ENCODE results near the gene DUS1L. TPM values are rescaled to one million over a fixed set of nuclear protein-coding genes. Genes with fewer than 3 reads are reported as not detected.

Gene DUS1L
- total RNA-seq: 74.6 and 105 TPM in 2 replicates

DNA sequence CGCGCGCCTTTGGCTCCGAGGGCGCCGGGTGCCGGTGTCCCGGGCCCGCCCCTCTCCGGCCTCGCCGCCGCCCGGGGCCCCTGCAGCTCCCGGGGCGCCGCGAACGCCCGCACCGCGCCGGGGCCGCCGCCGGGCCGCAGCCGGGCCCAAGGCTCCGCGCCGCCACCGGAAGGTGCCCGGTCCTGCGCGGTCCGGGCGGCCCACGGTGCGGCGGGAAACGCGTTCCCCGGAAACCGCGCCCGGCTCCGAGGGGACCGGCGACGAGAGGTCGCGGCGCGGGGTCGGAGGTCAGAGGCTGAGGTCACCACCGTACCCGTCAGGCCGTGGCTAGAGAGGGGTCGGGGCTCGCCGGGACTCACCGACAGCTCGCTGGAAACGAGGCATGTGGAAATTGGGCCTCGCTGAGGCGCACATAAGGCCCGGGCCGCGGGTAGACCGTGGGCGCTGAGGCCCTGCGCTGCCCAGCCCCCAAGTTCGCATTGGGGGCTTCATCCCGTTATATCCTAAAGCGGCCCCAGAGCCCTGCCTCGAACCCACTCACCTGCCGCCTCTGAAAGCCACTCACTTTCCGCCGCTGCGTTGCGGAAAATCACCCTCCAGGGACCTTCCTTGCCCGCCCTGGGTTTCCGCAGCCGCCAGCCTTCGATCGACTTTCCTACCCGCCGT is at the start of gene DUS1L:
DUS1L (minus strand) TSS at position 167 of the 666 bp plus-strand sequence. CDS start 745 bp downstream, outside the sequence.

DNA sequence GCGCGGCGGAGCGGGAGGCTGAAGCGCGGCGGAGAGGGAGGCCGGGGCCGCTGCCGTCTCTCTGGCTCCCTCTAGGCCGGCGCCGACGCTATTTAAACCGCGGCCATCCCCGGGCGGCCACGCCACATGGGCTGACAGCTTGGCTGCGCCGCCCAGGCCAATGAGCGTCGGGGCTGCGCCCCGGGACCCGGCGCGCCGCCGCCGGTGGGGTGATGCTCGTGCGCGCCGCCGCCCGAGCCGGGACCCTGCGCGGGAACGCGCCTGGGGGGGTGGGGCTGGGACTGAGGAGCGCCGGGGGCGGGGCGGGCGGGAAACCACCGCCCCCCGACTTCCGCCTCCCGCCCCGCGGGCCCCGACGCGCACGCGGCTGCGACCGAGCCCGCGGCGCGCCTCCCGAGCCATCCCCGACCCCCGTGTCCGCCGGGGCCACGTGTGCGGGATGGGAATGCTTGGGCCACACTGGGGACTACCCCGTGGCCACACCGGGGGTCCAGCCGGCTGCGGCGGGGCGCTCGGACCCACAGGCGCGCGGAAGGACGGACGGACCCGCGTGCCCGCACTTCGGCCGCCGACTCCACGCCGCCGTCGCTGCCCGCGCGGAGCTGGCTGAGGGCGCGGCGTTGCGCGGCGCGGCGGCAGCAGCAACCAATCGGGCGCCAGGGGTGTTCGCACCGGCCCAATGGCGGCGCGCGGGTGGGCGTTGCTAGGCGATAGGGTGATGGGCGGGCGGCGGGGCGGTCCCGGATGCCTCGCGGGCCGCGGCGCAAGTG is 32.8 kb upstream of the DUS1L start, which contains the start of gene FASN:
FASN (minus strand) TSS at position 68 of the 770 bp plus-strand sequence. CDS start 1,791 bp downstream, outside the sequence.

DNA sequence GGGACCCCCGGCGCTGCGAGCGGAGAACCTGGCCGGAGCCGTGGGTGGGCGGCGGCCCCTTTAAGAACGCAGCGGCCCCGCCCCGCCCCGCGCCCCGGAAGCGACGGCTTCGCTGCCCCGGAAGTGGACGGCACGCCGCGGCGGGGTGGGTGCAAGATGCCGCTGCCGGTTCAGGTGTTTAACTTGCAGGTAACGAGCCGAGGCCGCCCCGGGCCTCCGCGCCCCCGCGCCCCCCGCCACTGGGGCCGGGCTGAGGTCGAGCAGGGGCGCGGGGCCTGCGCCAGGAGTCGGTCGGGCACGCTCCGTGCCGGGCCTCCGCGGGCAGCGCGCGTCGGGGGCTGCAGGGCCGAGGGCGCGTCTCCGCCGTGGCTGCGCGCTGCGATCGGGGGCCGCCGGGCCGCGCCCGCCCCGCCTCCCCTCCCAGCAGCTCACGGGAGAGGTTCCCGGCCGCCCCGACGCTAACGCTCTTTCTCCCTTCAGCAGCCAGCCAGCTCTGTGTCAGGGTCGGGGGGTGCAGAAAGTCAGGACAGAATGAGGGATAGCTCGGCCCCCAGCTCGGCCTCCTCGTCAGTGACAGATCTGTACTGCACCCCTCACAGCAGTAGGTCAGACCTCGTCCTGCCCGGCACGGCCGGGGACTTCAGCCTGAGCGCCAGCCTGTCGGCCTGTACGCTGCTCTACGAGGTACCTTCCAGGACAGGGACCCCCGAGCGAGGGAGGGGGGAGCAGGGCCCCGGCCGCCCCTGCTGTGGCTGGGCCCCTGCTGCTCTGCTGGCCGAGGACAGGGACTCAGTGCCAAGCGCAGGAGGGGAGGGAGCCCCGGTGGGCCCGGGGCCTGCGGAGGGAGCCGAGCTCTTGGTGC is 13.6 kb downstream of the DUS1L start, which contains the start of the genes GPS1 and RFNG:
GPS1 (plus strand) TSS at position 123 of the 862 bp plus-strand sequence; CDS start at position 157, 34 bp downstream.
RFNG (minus strand) TSS at position 36 of the 862 bp plus-strand sequence. CDS start 45 bp downstream, outside the sequence.

DNA sequence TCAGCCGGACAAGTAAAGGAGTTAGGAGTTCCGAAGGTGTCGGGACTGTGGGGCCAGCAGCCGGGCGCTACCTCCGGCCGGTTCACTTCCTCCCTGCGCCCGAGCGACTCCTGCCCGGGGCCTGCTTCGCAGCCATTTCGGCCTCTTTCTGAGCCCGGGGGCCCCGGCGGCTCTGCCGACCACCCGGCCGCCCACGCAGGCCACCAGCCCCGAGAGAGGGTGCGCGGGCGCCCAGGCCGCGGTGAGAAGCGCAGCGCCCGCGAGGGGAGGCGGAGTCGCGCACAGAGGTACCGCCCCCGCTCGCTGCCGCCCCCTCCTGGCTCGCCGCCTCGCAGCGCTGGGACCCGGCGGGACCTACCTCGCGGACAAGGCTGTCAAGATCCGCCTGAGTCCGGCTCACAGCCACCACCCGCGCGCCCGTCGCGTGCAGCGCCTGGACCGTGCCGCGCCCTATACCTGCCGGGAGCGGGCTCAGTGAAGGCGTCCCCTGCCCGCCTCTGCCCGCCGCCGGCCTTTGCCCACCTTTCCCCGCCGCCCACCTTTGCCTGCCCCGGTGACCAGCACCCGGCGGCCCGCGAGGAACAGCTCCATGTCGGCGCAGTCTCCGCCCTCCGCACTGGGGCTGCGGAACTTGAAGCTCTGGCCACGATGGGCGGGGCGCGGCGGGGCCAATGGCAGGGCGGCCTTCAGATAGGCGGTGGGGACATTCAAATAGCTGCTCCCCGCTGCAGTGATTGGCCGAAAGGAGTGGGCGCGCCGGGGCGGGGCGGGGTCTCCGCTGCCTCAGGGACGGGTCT is 28.3 kb downstream of the DUS1L start, which contains the start of gene DCXR:
DCXR (minus strand) TSS at position 606 of the 797 bp plus-strand sequence; CDS start at position 591, 15 bp downstream.

DNA sequence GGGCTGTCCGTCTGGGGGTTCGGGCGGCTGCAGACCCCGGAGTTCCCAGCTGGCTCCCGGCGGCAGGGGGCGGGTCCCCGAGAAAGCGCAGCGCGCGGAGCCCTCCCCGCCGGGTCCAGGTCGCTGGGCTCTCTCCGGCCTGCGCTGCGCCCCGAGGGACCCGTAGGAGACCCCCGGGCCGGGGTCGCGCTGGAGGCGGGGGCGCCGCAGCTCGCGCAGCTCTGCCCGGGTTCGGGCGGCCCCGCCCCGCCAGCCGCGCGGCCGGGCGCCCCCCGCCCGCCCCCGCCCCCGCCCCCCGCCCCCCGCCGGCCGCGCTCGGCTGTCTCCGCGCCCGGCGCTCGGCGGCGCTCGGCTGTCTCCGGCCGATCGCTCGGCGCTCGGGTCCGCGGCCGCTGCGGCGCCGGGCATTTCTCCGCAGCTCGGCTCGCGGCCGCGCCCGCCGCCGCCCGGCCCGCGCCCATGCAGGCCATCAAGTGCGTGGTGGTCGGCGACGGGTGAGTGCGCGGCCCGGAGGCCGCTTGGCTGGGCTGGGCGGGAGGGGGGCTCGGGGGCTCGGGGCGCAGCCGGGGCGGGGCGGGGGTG is 34.2 kb downstream of the DUS1L start, which contains the start of gene RAC3:
RAC3 (plus strand) TSS at position 376 of the 582 bp plus-strand sequence; CDS start at position 460, 84 bp downstream.

DNA sequence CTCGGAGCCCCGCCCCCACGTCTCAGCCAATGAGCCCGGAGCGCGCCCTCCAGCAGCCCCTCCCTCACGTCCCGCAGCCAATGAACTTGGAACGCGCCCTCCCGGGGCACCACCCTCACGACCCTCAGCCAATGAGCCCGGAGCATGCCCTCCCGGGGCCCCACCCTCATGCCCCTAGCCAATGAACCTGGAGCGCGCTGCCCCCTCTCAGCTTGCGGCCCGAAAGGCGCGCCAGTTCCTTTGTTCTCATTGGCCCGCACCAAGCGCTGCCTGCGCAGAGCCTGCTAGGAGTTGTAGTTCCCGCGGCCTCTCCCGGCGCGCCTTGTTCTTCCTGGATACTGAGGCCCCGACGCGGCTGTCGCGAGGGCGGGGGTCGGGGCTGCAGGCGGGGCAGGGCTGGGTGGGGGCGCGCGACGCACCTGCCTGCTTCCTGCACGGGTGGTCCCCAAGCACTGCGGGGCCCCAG is 42.6 kb downstream of the DUS1L start, which contains the start of gene LRRC45:
LRRC45 (plus strand) TSS at position 325 of the 466 bp plus-strand sequence. CDS start 339 bp downstream, outside the sequence.

DNA sequence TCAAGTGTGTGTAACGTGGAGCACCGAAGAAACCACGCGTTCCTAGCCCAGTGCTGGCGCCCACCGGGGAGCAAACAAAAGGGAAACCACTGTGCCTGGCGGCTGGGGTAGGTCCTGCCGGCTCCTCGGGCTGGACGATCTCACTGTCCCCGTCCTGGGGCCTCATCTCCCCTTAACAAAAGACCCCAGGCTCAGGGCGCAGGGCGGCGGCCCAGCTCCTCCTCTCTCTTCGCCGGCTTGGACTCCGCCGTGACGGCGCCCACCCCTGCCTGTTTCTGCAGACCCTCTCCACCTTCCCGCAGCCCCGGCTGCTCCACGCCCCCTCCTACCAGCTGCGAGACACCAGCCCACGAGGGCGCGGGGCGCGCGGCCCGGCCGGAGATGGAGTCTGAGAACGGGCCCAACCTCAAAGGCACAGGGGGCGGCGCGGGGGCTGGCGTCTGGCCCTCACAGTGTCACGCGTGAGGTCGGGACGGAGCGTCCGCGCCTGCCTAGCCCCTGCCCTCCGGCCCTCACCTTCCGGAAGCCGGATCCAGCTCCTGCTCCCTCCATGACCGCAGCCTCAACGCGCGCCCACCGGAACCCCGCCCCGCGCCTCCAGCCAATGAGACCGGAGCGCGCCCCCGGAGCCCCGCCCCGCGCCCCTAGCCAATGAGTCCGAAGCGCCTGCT is 43.2 kb downstream of the DUS1L start, which contains the start of gene CENPX:
CENPX (minus strand) TSS at position 569 of the 671 bp plus-strand sequence; CDS start at position 552, 17 bp downstream.

Other genes starting within 250 kb of the DUS1L start
- 82.0 and 100 TPM in 2 replicates for gene MCRIP1, start 232.5 kb downstream of the DUS1L start, total RNA-seq
- gene PPP1R27, start 230.8 kb downstream of the DUS1L start, total RNA-seq: not detected in 2 replicates
- gene P4HB, start 205.3 kb downstream of the DUS1L start, total RNA-seq: 1,222 and 4,245 TPM in 2 replicates
- gene ARHGDIA, start 194.5 kb downstream of the DUS1L start, total RNA-seq: 139 and 275 TPM in 2 replicates
- gene ALYREF, start 174.2 kb downstream of the DUS1L start, total RNA-seq: 94.3 and 166 TPM in 2 replicates
- 102 and 118 TPM in 2 replicates for gene ANAPC11, start 174.1 kb downstream of the DUS1L start, total RNA-seq
- gene NPB, start 163.6 kb downstream of the DUS1L start, total RNA-seq: under 0.01 and 0.66 TPM in 2 replicates
- 48.7 and 78.1 TPM in 2 replicates for gene PCYT2, start 154.4 kb downstream of the DUS1L start, total RNA-seq
- 23.9 and 26.7 TPM in 2 replicates for gene SIRT7, start 147.6 kb downstream of the DUS1L start, total RNA-seq
- 31.6 and 48.1 TPM in 2 replicates for gene MAFG, start 138.1 kb downstream of the DUS1L start, total RNA-seq
- 99.9 and 225 TPM in 2 replicates for gene PYCR1, start 128.5 kb downstream of the DUS1L start, total RNA-seq
- not detected in 2 replicates for gene MYADML2, start 118.6 kb downstream of the DUS1L start, total RNA-seq
- 0.29 and 0.66 TPM in 2 replicates for gene NOTUM, start 104.6 kb downstream of the DUS1L start, total RNA-seq
- gene ASPSCR1, start 88.2 kb downstream of the DUS1L start, total RNA-seq: 31.4 and 38.1 TPM in 2 replicates
- gene CENPX, start 42.9 kb downstream of the DUS1L start, total RNA-seq: 22.5 and 48.7 TPM in 2 replicates
- gene LRRC45, start 42.5 kb downstream of the DUS1L start, total RNA-seq: 14.9 and 30.1 TPM in 2 replicates
- 7.9 and 9.2 TPM in 2 replicates for gene RAC3, start 34.1 kb downstream of the DUS1L start, total RNA-seq
- 32.2 and 43.5 TPM in 2 replicates for gene DCXR, start 28.1 kb downstream of the DUS1L start, total RNA-seq
- 44.1 and 76.8 TPM in 2 replicates for gene RFNG, start 14.0 kb downstream of the DUS1L start, total RNA-seq
- gene GPS1, start 13.9 kb downstream of the DUS1L start, total RNA-seq: 110 and 187 TPM in 2 replicates
- gene FASN, start 32.4 kb upstream of the DUS1L start, total RNA-seq: 165 and 359 TPM in 2 replicates
- gene CCDC57, start 147.0 kb upstream of the DUS1L start, total RNA-seq: 24.5 and 28.9 TPM in 2 replicates
- 347 and 438 TPM in 2 replicates for gene SLC16A3, start 163.2 kb upstream of the DUS1L start, total RNA-seq
- gene CSNK1D, start 207.9 kb upstream of the DUS1L start, total RNA-seq: 58.4 and 58.6 TPM in 2 replicates